COLO829 (cell line): Measurements from ENCODE around the gene SLC25A26.
A peak's percentile ranks its signal among the peaks of the same experiment; 100 is the strongest.
"Not testable (repeated sequence)": the region's sequence is repeated elsewhere in the genome, so short reads cannot be mapped to it uniquely, and the experiment has no call there.

Experiments used
- DNase-seq: peaks from one replicate; pipeline ENCODE4 v3.0.0; 2012; ENCODE audit warnings: low spot score

The SLC25A26 gene

GRCh38 chr3:66270288-66270687, 49.5 kb downstream of the SLC25A26 start:
- DNase-seq, result no peak

GRCh38 chr3:66270701-66271100, 49.9 kb downstream of the SLC25A26 start:
- DNase-seq, result no peak

GRCh38 chr3:66271231-66271630, 50.4 kb downstream of the SLC25A26 start:
- no peak for DNase-seq

- DNase-seq, result no peak
Measured at GRCh38 chr3:66272016-66272415, 51.2 kb downstream of the SLC25A26 start.

- DNase-seq, result not testable (repeated sequence)
Measured at GRCh38 chr3:66274837-66275236, 54.0 kb downstream of the SLC25A26 start.

GRCh38 chr3:66276705-66277274, 56.0 kb downstream of the SLC25A26 start:
- DNase-seq, result peak; percentile 62

- no peak for DNase-seq
Measured at GRCh38 chr3:66279168-66279567, 58.4 kb downstream of the SLC25A26 start.

- no peak for DNase-seq
Measured at GRCh38 chr3:66280304-66280703, 59.5 kb downstream of the SLC25A26 start.

- not testable (repeated sequence) for DNase-seq
Measured at GRCh38 chr3:66291922-66292321, 71.1 kb downstream of the SLC25A26 start.

GRCh38 chr3:66297260-66297873, 76.6 kb downstream of the SLC25A26 start:
- DNase-seq, result no peak

- DNase-seq, result no peak
Measured at GRCh38 chr3:66297900-66298299, 77.1 kb downstream of the SLC25A26 start.

GRCh38 chr3:66298591-66298990, 77.8 kb downstream of the SLC25A26 start:
- no peak for DNase-seq

- DNase-seq, result not testable (repeated sequence)
Measured at GRCh38 chr3:66299085-66299484, 78.3 kb downstream of the SLC25A26 start.

GRCh38 chr3:66299891-66300290, 79.1 kb downstream of the SLC25A26 start:
- no peak for DNase-seq

- no peak for DNase-seq
Measured at GRCh38 chr3:66302288-66302687, 81.5 kb downstream of the SLC25A26 start.

- DNase-seq, result no peak
Measured at GRCh38 chr3:66303491-66303901, 82.7 kb downstream of the SLC25A26 start.

- DNase-seq, result no peak
Measured at GRCh38 chr3:66304293-66304692, 83.5 kb downstream of the SLC25A26 start.

- DNase-seq, result not testable (repeated sequence)
Measured at GRCh38 chr3:66306086-66306485, 85.3 kb downstream of the SLC25A26 start.

GRCh38 chr3:66306991-66307390, 86.2 kb downstream of the SLC25A26 start:
- DNase-seq, result not testable (repeated sequence)

GRCh38 chr3:66312039-66312438, 91.2 kb downstream of the SLC25A26 start:
- DNase-seq, result no peak

- DNase-seq, result no peak
Measured at GRCh38 chr3:66314455-66314854, 93.7 kb downstream of the SLC25A26 start.

GRCh38 chr3:66317750-66318376, 97.1 kb downstream of the SLC25A26 start:
- DNase-seq, result no peak

GRCh38 chr3:66320390-66320789, 99.6 kb downstream of the SLC25A26 start:
- DNase-seq, result no peak

GRCh38 chr3:66322436-66322835, 101.6 kb downstream of the SLC25A26 start:
- no peak for DNase-seq
